ENCODE data around the gene BEND3.
"Not testable (repeated sequence)": the region's sequence is repeated elsewhere in the genome, so short reads cannot be mapped to it uniquely, and the experiment has no call there.

The BEND3 gene

DNA sequence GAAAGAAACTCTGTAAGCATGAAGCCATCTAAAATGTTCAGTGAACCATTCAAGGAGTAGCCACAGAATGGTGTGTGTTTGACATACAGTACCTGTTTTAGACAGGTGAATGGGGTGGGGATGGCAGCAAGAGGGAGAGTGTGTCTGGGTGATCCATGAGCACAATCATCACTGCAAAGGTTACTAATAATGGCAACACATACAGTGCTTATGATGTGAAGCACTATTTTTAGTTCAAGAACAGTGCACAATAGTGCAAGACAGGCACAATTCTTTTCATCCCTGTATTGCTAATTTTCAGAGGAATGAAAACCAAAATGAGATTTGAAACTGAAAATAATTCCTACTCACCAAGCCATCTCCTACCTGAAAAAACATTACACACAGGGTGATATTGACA, 14.1 kb downstream of the BEND3 start:
- no peaks in the 10 kb centered on the region for H3F3A ChIP-seq (ENCODE audit: insufficient read depth, low read length)
- H3K27me3 ChIP-seq (replicated peaks; ENCODE audit: insufficient read depth, low read length) = no peaks in the 10 kb centered on the region
- no peaks in the 10 kb centered on the region for H3K9me2 ChIP-seq (replicated peaks; ENCODE audit: insufficient read depth, low read length)
- no peak for DNase-seq
- H3K9ac ChIP-seq (ENCODE audit: low read length) = no peak overlapping the region
- no peaks in the 10 kb centered on the region for H3K36me3 ChIP-seq (replicated peaks; ENCODE audit: insufficient read depth, low read length)
- H3K9me3 ChIP-seq (replicated peaks; ENCODE audit: insufficient read depth, low read length) = no peaks in the 10 kb centered on the region
- H3K27ac ChIP-seq (ENCODE audit: low read length) = no peak overlapping the region
- TF ChIP-seq EZH2 (optimal IDR thresholded peaks at IDR 0.05; ENCODE audit: low read depth, low read length) (no peak), EZH2phosphoT487 (IDR thresholded peaks at IDR 0.05; ENCODE audit: low read length) (no peak)
- TF ChIP-seq, protein P1, sequence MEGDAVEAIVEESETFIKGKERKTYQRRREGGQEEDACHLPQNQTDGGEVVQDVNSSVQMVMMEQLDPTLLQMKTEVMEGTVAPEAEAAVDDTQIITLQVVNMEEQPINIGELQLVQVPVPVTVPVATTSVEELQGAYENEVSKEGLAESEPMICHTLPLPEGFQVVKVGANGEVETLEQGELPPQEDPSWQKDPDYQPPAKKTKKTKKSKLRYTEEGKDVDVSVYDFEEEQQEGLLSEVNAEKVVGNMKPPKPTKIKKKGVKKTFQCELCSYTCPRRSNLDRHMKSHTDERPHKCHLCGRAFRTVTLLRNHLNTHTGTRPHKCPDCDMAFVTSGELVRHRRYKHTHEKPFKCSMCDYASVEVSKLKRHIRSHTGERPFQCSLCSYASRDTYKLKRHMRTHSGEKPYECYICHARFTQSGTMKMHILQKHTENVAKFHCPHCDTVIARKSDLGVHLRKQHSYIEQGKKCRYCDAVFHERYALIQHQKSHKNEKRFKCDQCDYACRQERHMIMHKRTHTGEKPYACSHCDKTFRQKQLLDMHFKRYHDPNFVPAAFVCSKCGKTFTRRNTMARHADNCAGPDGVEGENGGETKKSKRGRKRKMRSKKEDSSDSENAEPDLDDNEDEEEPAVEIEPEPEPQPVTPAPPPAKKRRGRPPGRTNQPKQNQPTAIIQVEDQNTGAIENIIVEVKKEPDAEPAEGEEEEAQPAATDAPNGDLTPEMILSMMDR (IDR thresholded peaks at IDR 0.05; ENCODE audit: low read length) = no peak
- no peak overlapping the region for H3K4me3 ChIP-seq (ENCODE audit: low read length)
- no peaks in the 10 kb centered on the region for H3K79me2 ChIP-seq (ENCODE audit: low read length)
- H4K20me1 ChIP-seq (ENCODE audit: insufficient read depth, low read length) = no peaks in the 10 kb centered on the region
- H3K4me1 ChIP-seq (ENCODE audit: low read length) = peaks cover 11% of the 10 kb centered on the region
- no peak overlapping the region for H3K4me2 ChIP-seq (ENCODE audit: low read depth, low read length)
- H2AFZ ChIP-seq (ENCODE audit: low read length) = no peak overlapping the region

DNA sequence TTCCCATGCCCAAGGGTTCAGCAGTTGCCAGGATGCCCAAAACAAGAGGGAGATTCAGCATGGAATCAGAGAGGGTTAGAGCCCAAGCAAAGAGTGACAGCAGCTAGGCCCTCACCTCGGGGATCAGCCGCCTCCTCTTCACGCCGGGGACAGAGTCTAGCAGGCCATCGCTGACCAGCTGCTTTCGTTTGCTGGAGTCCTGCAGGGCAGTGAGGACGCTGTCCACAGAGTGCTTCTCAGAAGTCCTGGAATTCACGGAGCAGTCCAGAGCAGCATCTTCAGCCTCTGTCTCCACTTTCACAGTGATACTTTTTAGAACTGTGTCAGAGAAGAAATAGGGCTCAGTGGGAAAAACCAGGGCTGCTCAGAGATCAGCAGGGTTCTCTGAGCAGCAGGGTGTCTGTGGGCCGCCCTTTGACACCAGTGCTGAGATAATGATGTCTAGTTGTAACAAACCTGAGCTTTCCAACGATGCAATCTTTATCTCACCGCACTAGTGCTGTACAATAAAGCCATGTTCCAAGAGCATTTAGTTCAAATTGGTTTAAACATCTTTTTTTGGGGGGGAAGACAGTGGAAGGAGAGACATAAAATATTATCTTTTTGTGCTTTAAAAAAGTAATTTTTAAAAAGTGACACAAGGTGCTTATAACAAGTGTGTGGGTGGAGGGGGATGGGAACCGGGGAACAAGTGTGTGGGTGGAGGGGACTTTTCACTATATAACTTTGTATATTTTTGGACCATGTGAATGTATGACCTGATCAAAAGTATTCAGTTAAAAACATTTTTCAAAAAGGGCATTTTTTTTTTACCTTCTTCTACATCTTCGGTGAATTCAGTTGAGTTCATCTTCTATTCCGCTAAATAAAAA, 16.6 kb downstream of the BEND3 start:
- no peak overlapping the region for H3K9ac ChIP-seq (ENCODE audit: low read length)
- H3K9me3 ChIP-seq (replicated peaks; ENCODE audit: insufficient read depth, low read length) = no peaks in the 10 kb centered on the region
- no peak overlapping the region for H3K4me3 ChIP-seq (ENCODE audit: low read length)
- no peaks in the 10 kb centered on the region for H3K36me3 ChIP-seq (replicated peaks; ENCODE audit: insufficient read depth, low read length)
- H3K4me2 ChIP-seq (ENCODE audit: low read depth, low read length) = no peak overlapping the region
- no peak overlapping the region for H3K27ac ChIP-seq (ENCODE audit: low read length)
- TF ChIP-seq EZH2 (optimal IDR thresholded peaks at IDR 0.05; ENCODE audit: low read depth, low read length) (no peak), EZH2phosphoT487 (IDR thresholded peaks at IDR 0.05; ENCODE audit: low read length) (no peak)
- TF ChIP-seq, protein P1 (IDR thresholded peaks at IDR 0.05; ENCODE audit: low read length) = no peak
- no peaks in the 10 kb centered on the region for H4K20me1 ChIP-seq (ENCODE audit: insufficient read depth, low read length)
- peaks cover 11% of the 10 kb centered on the region for H3K4me1 ChIP-seq (ENCODE audit: low read length)
- no peak overlapping the region for H2AFZ ChIP-seq (ENCODE audit: low read length)
- no peaks in the 10 kb centered on the region for H3K9me2 ChIP-seq (replicated peaks; ENCODE audit: insufficient read depth, low read length)
- no peaks in the 10 kb centered on the region for H3K27me3 ChIP-seq (replicated peaks; ENCODE audit: insufficient read depth, low read length)
- no peak for DNase-seq
- H3K79me2 ChIP-seq (ENCODE audit: low read length) = no peaks in the 10 kb centered on the region
- H3F3A ChIP-seq (ENCODE audit: insufficient read depth, low read length) = no peaks in the 10 kb centered on the region

DNA sequence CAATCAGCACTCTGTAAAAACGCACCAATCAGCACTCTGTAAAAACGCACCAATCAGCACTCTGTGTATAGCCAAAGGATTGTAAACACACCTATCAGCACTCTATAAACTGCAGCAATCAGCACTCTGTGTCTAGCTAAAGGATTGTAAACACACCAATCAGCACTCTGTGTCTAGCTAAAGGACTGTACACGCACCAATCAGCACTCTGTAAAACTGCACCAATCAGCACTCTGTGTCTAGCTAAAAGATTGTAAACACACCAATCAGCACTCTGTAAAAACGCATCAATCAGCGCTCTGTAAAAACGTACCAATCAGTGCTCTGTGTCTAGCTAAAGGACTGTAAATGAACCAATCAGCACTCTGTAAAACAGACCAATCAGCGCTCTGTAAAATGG, 30.9 kb downstream of the BEND3 start:
- H3K36me3 ChIP-seq (replicated peaks; ENCODE audit: insufficient read depth, low read length); H3K27me3 ChIP-seq (replicated peaks; ENCODE audit: insufficient read depth, low read length); H3K27ac ChIP-seq (ENCODE audit: low read length); H3K4me2 ChIP-seq (ENCODE audit: low read depth, low read length); DNase-seq; H2AFZ ChIP-seq (ENCODE audit: low read length); H3K79me2 ChIP-seq (ENCODE audit: low read length); H3K4me1 ChIP-seq (ENCODE audit: low read length); H3K4me3 ChIP-seq (ENCODE audit: low read length); H4K20me1 ChIP-seq (ENCODE audit: insufficient read depth, low read length); H3K9me2 ChIP-seq (replicated peaks; ENCODE audit: insufficient read depth, low read length); H3K9me3 ChIP-seq (replicated peaks; ENCODE audit: insufficient read depth, low read length); H3K9ac ChIP-seq (ENCODE audit: low read length); H3F3A ChIP-seq (ENCODE audit: insufficient read depth, low read length): not testable (repeated sequence)

DNA sequence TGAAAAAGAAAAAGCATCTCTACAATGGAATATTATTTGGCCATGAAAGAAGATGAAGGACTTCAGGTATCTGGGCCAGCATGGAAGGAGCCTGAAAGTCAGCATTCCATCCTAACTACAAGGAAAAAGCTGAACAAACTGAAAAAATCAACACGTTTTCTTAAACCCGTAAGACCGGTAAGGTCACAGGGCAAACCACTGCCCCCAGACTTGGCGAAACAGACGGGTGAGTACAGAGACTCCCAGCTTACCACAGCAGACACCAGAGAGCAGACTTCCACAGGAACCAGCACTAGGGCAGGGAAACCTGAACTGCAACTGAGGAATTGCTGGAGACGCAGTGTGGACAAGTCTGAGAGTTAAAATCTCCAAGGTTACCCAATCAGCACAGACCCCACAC, 31.4 kb downstream of the BEND3 start:
- Histone ChIP-seq H3K9me3 (replicated peaks; ENCODE audit: insufficient read depth, low read length) (no peaks in the 10 kb centered on the region), H3K4me2 (ENCODE audit: low read depth, low read length) (no peak overlapping the region), H3K9ac (ENCODE audit: low read length) (no peak overlapping the region), H3K9me2 (replicated peaks; ENCODE audit: insufficient read depth, low read length) (no peaks in the 10 kb centered on the region), H3K27ac (ENCODE audit: low read length) (no peak overlapping the region), H4K20me1 (ENCODE audit: insufficient read depth, low read length) (no peaks in the 10 kb centered on the region), H3K4me1 (ENCODE audit: low read length) (no peaks in the 10 kb centered on the region), H3F3A (ENCODE audit: insufficient read depth, low read length) (no peaks in the 10 kb centered on the region), H3K79me2 (ENCODE audit: low read length) (no peaks in the 10 kb centered on the region), H2AFZ (ENCODE audit: low read length) (no peak overlapping the region), H3K27me3 (replicated peaks; ENCODE audit: insufficient read depth, low read length) (no peaks in the 10 kb centered on the region), H3K4me3 (ENCODE audit: low read length) (no peak overlapping the region), H3K36me3 (replicated peaks; ENCODE audit: insufficient read depth, low read length) (no peaks in the 10 kb centered on the region)
- no peak for TF ChIP-seq EZH2phosphoT487 (IDR thresholded peaks at IDR 0.05; ENCODE audit: low read length)
- TF ChIP-seq EZH2 (optimal IDR thresholded peaks at IDR 0.05; ENCODE audit: low read depth, low read length) = no peak
- TF ChIP-seq, protein P1 (IDR thresholded peaks at IDR 0.05; ENCODE audit: low read length) = no peak
- DNase-seq = no peak

Measured in MM.1S (cell line).